ENCODE measurements around the gene CRACR2B.
A peak's percentile ranks its signal among the peaks of the same experiment; 100 is the strongest.

The CRACR2B gene

GRCh38 chr11:849951-850774 is 22.4 kb downstream of the CRACR2B start:
- no peak for DNase-seq (ENCODE audit: low read depth, low spot score)
- no peak overlapping the region for H3K27ac ChIP-seq

- no peak overlapping the region for H3K27ac ChIP-seq
- no peak for DNase-seq (ENCODE audit: low read depth, low spot score)
Measured at GRCh38 chr11:850775-851763, 23.4 kb downstream of the CRACR2B start.

- DNase-seq (ENCODE audit: low read depth, low spot score), result no peak
- H3K27ac ChIP-seq, result no peak overlapping the region
Measured at GRCh38 chr11:852762-853161, 25.0 kb downstream of the CRACR2B start.

GRCh38 chr11:853682-854448 is 26.1 kb downstream of the CRACR2B start:
- H3K27ac ChIP-seq, result no peak overlapping the region
- no peak for DNase-seq (ENCODE audit: low read depth, low spot score)

- H3K27ac ChIP-seq, result no peak overlapping the region
- DNase-seq (ENCODE audit: low read depth, low spot score), result no peak
Measured at GRCh38 chr11:854601-855329, 27.0 kb downstream of the CRACR2B start.

GRCh38 chr11:855330-855674 is 27.6 kb downstream of the CRACR2B start:
- no peak for DNase-seq (ENCODE audit: low read depth, low spot score)
- H3K27ac ChIP-seq, result no peak overlapping the region

GRCh38 chr11:855796-856195 is 28.1 kb downstream of the CRACR2B start:
- no peak for DNase-seq (ENCODE audit: low read depth, low spot score)
- H3K27ac ChIP-seq, result no peak overlapping the region

- no peak overlapping the region for H3K27ac ChIP-seq
- no peak for DNase-seq (ENCODE audit: low read depth, low spot score)
Measured at GRCh38 chr11:856397-856796, 28.7 kb downstream of the CRACR2B start.

GRCh38 chr11:858053-858761 is 30.5 kb downstream of the CRACR2B start:
- no peak overlapping the region for H3K27ac ChIP-seq
- DNase-seq (ENCODE audit: low read depth, low spot score), result no peak

GRCh38 chr11:858762-859339 is 31.1 kb downstream of the CRACR2B start:
- DNase-seq (ENCODE audit: low read depth, low spot score), result no peak
- no peak overlapping the region for H3K27ac ChIP-seq

GRCh38 chr11:859394-860131 is 31.8 kb downstream of the CRACR2B start:
- DNase-seq (ENCODE audit: low read depth, low spot score), result peak; percentile 45
- H3K27ac ChIP-seq, result no peak overlapping the region

- no peak overlapping the region for H3K27ac ChIP-seq
- no peak for DNase-seq (ENCODE audit: low read depth, low spot score)
Measured at GRCh38 chr11:860234-861104, 32.8 kb downstream of the CRACR2B start.

GRCh38 chr11:861105-861479 is 33.4 kb downstream of the CRACR2B start:
- no peak overlapping the region for H3K27ac ChIP-seq
- no peak for DNase-seq (ENCODE audit: low read depth, low spot score)

GRCh38 chr11:862081-862661 is 34.5 kb downstream of the CRACR2B start:
- H3K27ac ChIP-seq, result no peak overlapping the region
- no peak for DNase-seq (ENCODE audit: low read depth, low spot score)

- no peak for DNase-seq (ENCODE audit: low read depth, low spot score)
- no peak overlapping the region for H3K27ac ChIP-seq
Measured at GRCh38 chr11:862696-863022, 34.9 kb downstream of the CRACR2B start.

GRCh38 chr11:863023-863909 is 35.5 kb downstream of the CRACR2B start:
- no peak for DNase-seq (ENCODE audit: low read depth, low spot score)

More at GRCh38 chr11:863023-863909, 35.5 kb downstream of the CRACR2B start:
- H3K27ac ChIP-seq, result no peak overlapping the region

All from epithelial cell of prostate (primary cell).